Thyroid gland (tissue), 4 donors: ENCODE data around the gene SCRG1. TPM values are rescaled to one million over a fixed set of nuclear protein-coding genes. Genes with fewer than 3 reads are reported as not detected.

Experiments used
- DNase-seq, 2 donors: peaks; one replicate each; pipeline ENCODE4 v3.0.0-alpha.2; 2019
- H3K27ac ChIP-seq, 3 donors: fragments of 200-600 bp; sonication (generic); 1 replicate in 2 of 3; 2 replicates in 1 of 3; pipeline ENCODE4 v1.5.1; 2016 to 2019; ENCODE audit warnings: mild to moderate bottlenecking in 1 of 3, moderate library complexity in 1 of 3
- H3K27me3 ChIP-seq: fragments of 200-600 bp; sonication (generic); one replicate; pipeline ENCODE4 v1.5.1; 2019
- H3K36me3 ChIP-seq, 2 donors: fragments of 200-600 bp; sonication (generic); one replicate each; pipeline ENCODE4 v1.5.1; 2016 to 2019
- H3K4me1 ChIP-seq, 2 donors: fragments of 200-600 bp; sonication (generic); one replicate each; pipeline ENCODE4 v1.5.1; 2017 to 2019
- H3K4me3 ChIP-seq, 3 donors: fragments of 200-600 bp; sonication (generic); replicated peaks in 1 of 3; 1 replicate in 2 of 3; 2 replicates in 1 of 3; pipeline ENCODE4 v1.5.1; 2016; ENCODE audit warnings: mild to moderate bottlenecking in 1 of 3
- H3K9me3 ChIP-seq: fragments of 200-600 bp; sonication (generic); one replicate; pipeline ENCODE4 v1.5.1; 2017
- CTCF ChIP-seq, 6 experiments: fragments of 200-600 bp in 3 of 6; fragments of 450-650 bp in 3 of 6; sonication (generic) in 3 of 6; IDR thresholded peaks; one replicate each; pipeline ENCODE4 v1.5.1; 2016 to 2019; ENCODE audit warnings: antibody characterized with exemption in 6 of 6, mild to moderate bottlenecking in 2 of 6, inconsistent platforms in 1 of 6, moderate library complexity in 1 of 6
- POLR2A ChIP-seq, 2 donors: fragments of 450-650 bp; IDR thresholded peaks; one replicate each; pipeline ENCODE4 v1.6.1; 2017; ENCODE audit warnings: antibody characterized with exemption in 2 of 2, mild to moderate bottlenecking in 2 of 2, moderate library complexity in 1 of 2
- WGBS, 2 donors: methylation state at CpG; one replicate each; pipeline ENCODE4 v1.1.5; 2017; 5-methylcytosine and 5-hydroxymethylcytosine counted together
- intact Hi-C: fragments of 100-400 bp; cut with DNase I; formaldehyde crosslinking; loops from one replicate; pipeline ENCODE4 v1.15.1; 2023
- total RNA-seq, 4 donors: library from RNA; depleted of rRNA; stranded (reverse); fragments of >200 nt; gene quantifications; one replicate each; pipeline ENCODE4 v1.2.3, GENCODE V29; 2016

The SCRG1 gene
- under 1 TPM in 2 of 4 donors, not detected in 2; 0.11 to 0.27 TPM for total RNA-seq

- Histone ChIP-seq H3K36me3 (no peaks in the 10 kb centered on the region), H3K27me3 (no peaks in the 10 kb centered on the region), H3K27ac (no peak within 1 kb of the TSS), H3K4me3 (no peak within 1 kb of the TSS), H3K4me1 (no peaks in the 10 kb centered on the region), H3K9me3 (no peaks in the 10 kb centered on the region)
- DNase-seq: no peak
- intact Hi-C loops: no loop called here
- TF ChIP-seq POLR2A (IDR thresholded peaks at IDR 0.05): no peak
- TF ChIP-seq CTCF (IDR thresholded peaks at IDR 0.05): no peak
- WGBS, 2 donors: 56 to 59% methylated on average over 4 of the region's 4 CpGs
Measured at GRCh38 chr4:173398779-173399415, at the start of gene SCRG1. SCRG1 (minus strand) TSS chr4:173399116; CDS start chr4:173391414, 7,702 bp downstream.

GRCh38 chr4:173448103-173448502, 49.2 kb upstream of the SCRG1 start:
- Histone ChIP-seq H3K4me3 (no peak overlapping the region), H3K36me3 (no peaks in the 10 kb centered on the region), H3K27me3 (no peaks in the 10 kb centered on the region), H3K4me1 (peaks cover 9 to 11% of the 10 kb centered on the region in 2 donors), H3K9me3 (no peaks in the 10 kb centered on the region), H3K27ac (no peak overlapping the region)
- no peak for DNase-seq
- intact Hi-C loops: no loop called here
- TF ChIP-seq POLR2A (IDR thresholded peaks at IDR 0.05) (no peak), CTCF (IDR thresholded peaks at IDR 0.05) (no peak)
- 88 to 98% methylated on average over 2 of the region's 2 CpGs for WGBS, 2 donors

- Histone ChIP-seq H3K4me1 (peaks cover 9 to 11% of the 10 kb centered on the region in 2 donors), H3K9me3 (no peaks in the 10 kb centered on the region), H3K4me3 (no peak overlapping the region), H3K27ac (no peak overlapping the region), H3K36me3 (no peaks in the 10 kb centered on the region), H3K27me3 (no peaks in the 10 kb centered on the region)
- DNase-seq: no peak
- intact Hi-C loops: no loop called here
- TF ChIP-seq CTCF (IDR thresholded peaks at IDR 0.05) (no peak), POLR2A (IDR thresholded peaks at IDR 0.05) (no peak)
- 97% methylated on average over 1 of the region's 1 CpG for WGBS, 2 donors
Measured at GRCh38 chr4:173446416-173446815, 47.5 kb upstream of the SCRG1 start.

DNA sequence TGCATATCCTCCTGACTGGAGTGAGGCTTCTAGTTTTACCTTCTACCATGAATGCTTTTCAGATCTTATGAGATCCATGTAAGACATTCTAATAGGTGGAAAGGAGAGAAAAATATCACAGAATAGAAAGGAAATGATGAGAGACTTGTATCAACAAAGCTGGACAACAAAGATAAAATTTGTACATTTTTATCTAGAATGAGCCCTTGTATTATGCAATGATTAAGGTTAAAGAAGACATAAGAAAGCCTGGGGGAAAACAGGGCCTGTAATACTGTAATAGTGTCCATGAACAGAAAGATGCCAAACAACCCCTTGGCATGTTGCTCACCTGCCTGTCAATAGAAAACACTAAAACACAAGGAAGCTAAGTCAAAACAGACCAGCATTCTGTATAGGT, 44.2 kb upstream of the SCRG1 start:
- no peak overlapping the region for H3K27ac ChIP-seq
- H3K27me3 ChIP-seq: no peaks in the 10 kb centered on the region
- no peak for TF ChIP-seq POLR2A (IDR thresholded peaks at IDR 0.05)
- TF ChIP-seq CTCF (IDR thresholded peaks at IDR 0.05): no peak
- intact Hi-C loops: no loop called here
- no peak overlapping the region for H3K4me3 ChIP-seq
- no peaks in the 10 kb centered on the region for H3K36me3 ChIP-seq
- DNase-seq: no peak
- H3K9me3 ChIP-seq: no peaks in the 10 kb centered on the region
- H3K4me1 ChIP-seq: no peaks in the 10 kb centered on the region

GRCh38 chr4:173442223-173442932, 43.5 kb upstream of the SCRG1 start:
- intact Hi-C loops: no loop called here
- 91 to 93% methylated on average over 10 of the region's 10 CpGs for WGBS, 2 donors

More at GRCh38 chr4:173442223-173442932, 43.5 kb upstream of the SCRG1 start:
- H3K27me3 ChIP-seq: no peaks in the 10 kb centered on the region
- H3K9me3 ChIP-seq: no peaks in the 10 kb centered on the region
- H3K4me1 ChIP-seq: no peaks in the 10 kb centered on the region
- no peak for DNase-seq
- TF ChIP-seq POLR2A (IDR thresholded peaks at IDR 0.05): no peak
- no peak for TF ChIP-seq CTCF (IDR thresholded peaks at IDR 0.05)
- no peaks in the 10 kb centered on the region for H3K36me3 ChIP-seq
- no peak overlapping the region for H3K27ac ChIP-seq
- no peak overlapping the region for H3K4me3 ChIP-seq
